Muscle of leg (tissue), 11 donors: ENCODE data around the gene MCF2L. TPM values are rescaled to one million over a fixed set of nuclear protein-coding genes. Genes with fewer than 3 reads are reported as not detected.
A peak's percentile ranks its signal among the peaks of the same experiment; 100 is the strongest.

Experiments
- DNase-seq: peaks from one replicate; pipeline ENCODE4 v3.0.0; 2013
- H3K27ac ChIP-seq: one replicate; pipeline ENCODE4 v1.5.1; 2013; ENCODE audit warnings: mild to moderate bottlenecking, low read length, control low read depth
- H3K27me3 ChIP-seq: one replicate; pipeline ENCODE4 v1.6.1; 2013; ENCODE audit warnings: low read length; ENCODE audit not compliant: control insufficient read depth, insufficient read depth
- H3K36me3 ChIP-seq: one replicate; pipeline ENCODE4 v1.6.1; 2013; ENCODE audit warnings: low read length; ENCODE audit not compliant: control insufficient read depth, insufficient read depth
- H3K4me1 ChIP-seq: one replicate; pipeline ENCODE4 v1.6.1; 2013; ENCODE audit warnings: low read length; ENCODE audit not compliant: control insufficient read depth, insufficient read depth
- H3K4me3 ChIP-seq: one replicate; pipeline ENCODE4 v1.5.1; 2013; ENCODE audit warnings: low read length, control low read depth
- H3K9me3 ChIP-seq: replicated peaks from 2 replicates; pipeline ENCODE4 v1.6.1; 2013; ENCODE audit warnings: low read depth, low read length; ENCODE audit not compliant: control insufficient read depth
- WGBS: methylation state at CpG from one replicate; pipeline ENCODE4 v1.1.5; 2013; ENCODE audit warnings: missing lambda C conversion rate; ENCODE audit not compliant: insufficient coverage; 5-methylcytosine and 5-hydroxymethylcytosine counted together
- polyA plus RNA-seq, 8 donors: library from polyadenylated mRNA; unstranded; fragments of 120-200 nt; gene quantifications; one replicate each; pipeline versions ENCODE4 v1.2.1 to v1.2.3, GENCODE V29; 2013; ENCODE audit warnings: inconsistent platforms in 1 of 8, low replicate concordance in 1 of 8; ENCODE audit not compliant: insufficient read length in 8 of 8, insufficient read depth in 1 of 8
- total RNA-seq: library from RNA; stranded (reverse); fragments of 120-200 nt; gene quantifications from one replicate; pipeline ENCODE4 v1.2.4, GENCODE V29; 2013

MCF2L gene
- total and polyA plus RNA-seq, 9 donors = 15.9 to 27.6 (median 20.1) TPM

- no peak for DNase-seq
- WGBS = 90% methylated on average over 13 of the region's 22 CpGs
- Histone ChIP-seq H3K4me3 (no peak overlapping the region), H3K27ac (no peak overlapping the region), H3K27me3 (peaks cover 3% of the 10 kb centered on the region), H3K9me3 (no peaks in the 10 kb centered on the region), H3K36me3 (peaks cover 2% of the 10 kb centered on the region), H3K4me1 (peaks cover 11% of the 10 kb centered on the region)
Observed at GRCh38 chr13:113058988-113059850, 90.2 kb downstream of the MCF2L start.

- Histone ChIP-seq H3K4me3 (no peak overlapping the region), H3K27me3 (peaks cover 3% of the 10 kb centered on the region), H3K27ac (no peak overlapping the region), H3K36me3 (peaks cover 2% of the 10 kb centered on the region), H3K9me3 (no peaks in the 10 kb centered on the region), H3K4me1 (peaks cover 16% of the 10 kb centered on the region)
- no peak for DNase-seq
- WGBS = 60% methylated on average over 15 of the region's 15 CpGs
Observed at GRCh38 chr13:113059891-113060290, 90.9 kb downstream of the MCF2L start.

GRCh38 chr13:113060557-113061270 is 91.7 kb downstream of the MCF2L start:
- DNase-seq = no peak
- peaks cover 2% of the 10 kb centered on the region for H3K36me3 ChIP-seq

GRCh38 chr13:113061271-113061625 is 92.2 kb downstream of the MCF2L start:
- no peaks in the 10 kb centered on the region for H3K9me3 ChIP-seq
- no peak overlapping the region for H3K4me3 ChIP-seq
- no peaks in the 10 kb centered on the region for H3K27me3 ChIP-seq
- peaks cover 2% of the 10 kb centered on the region for H3K36me3 ChIP-seq
- H3K4me1 ChIP-seq = peaks cover 9% of the 10 kb centered on the region
- no peak for DNase-seq
- no peak overlapping the region for H3K27ac ChIP-seq
- WGBS = 92% methylated on average over 6 of the region's 9 CpGs

More at GRCh38 chr13:113060557-113061270, 91.7 kb downstream of the MCF2L start:
- Histone ChIP-seq H3K4me1 (peaks cover 12% of the 10 kb centered on the region), H3K4me3 (no peak overlapping the region), H3K9me3 (no peaks in the 10 kb centered on the region), H3K27me3 (no peaks in the 10 kb centered on the region), H3K27ac (no peak overlapping the region)
- 83% methylated on average over 14 of the region's 34 CpGs for WGBS

- Histone ChIP-seq H3K27me3 (no peaks in the 10 kb centered on the region), H3K9me3 (no peaks in the 10 kb centered on the region), H3K4me1 (peaks cover 9% of the 10 kb centered on the region), H3K4me3 (no peak overlapping the region), H3K36me3 (peaks cover 2% of the 10 kb centered on the region), H3K27ac (no peak overlapping the region)
- WGBS = 71% methylated on average over 10 of the region's 14 CpGs
- no peak for DNase-seq
Observed at GRCh38 chr13:113061796-113062425, 92.9 kb downstream of the MCF2L start.

- WGBS = 97% methylated on average over 6 of the region's 14 CpGs
- Histone ChIP-seq H3K4me3 (no peak overlapping the region), H3K36me3 (peaks cover 2% of the 10 kb centered on the region), H3K27me3 (no peaks in the 10 kb centered on the region), H3K9me3 (no peaks in the 10 kb centered on the region), H3K27ac (no peak overlapping the region), H3K4me1 (peaks cover 9% of the 10 kb centered on the region)
- no peak for DNase-seq
Observed at GRCh38 chr13:113062691-113063090, 93.7 kb downstream of the MCF2L start.

- WGBS = 90% methylated on average over 19 of the region's 22 CpGs
- DNase-seq = no peak
- Histone ChIP-seq H3K27ac (no peak overlapping the region), H3K36me3 (peaks cover 2% of the 10 kb centered on the region), H3K4me3 (no peak overlapping the region), H3K4me1 (peaks cover 9% of the 10 kb centered on the region), H3K9me3 (no peaks in the 10 kb centered on the region), H3K27me3 (no peaks in the 10 kb centered on the region)
Observed at GRCh38 chr13:113063091-113063491, 94.1 kb downstream of the MCF2L start.

- DNase-seq = no peak
- no peak overlapping the region for H3K4me3 ChIP-seq
- WGBS = 35% methylated on average over 9 of the region's 29 CpGs
- peak overlapping the region; percentile 35 for H3K27ac ChIP-seq
- H3K4me1 ChIP-seq = peaks cover 9% of the 10 kb centered on the region
- no peaks in the 10 kb centered on the region for H3K9me3 ChIP-seq
- no peaks in the 10 kb centered on the region for H3K27me3 ChIP-seq
- peaks cover 2% of the 10 kb centered on the region for H3K36me3 ChIP-seq
Observed at GRCh38 chr13:113064000-113064533, 95.1 kb downstream of the MCF2L start.

- peak overlapping the region; percentile 35 for H3K27ac ChIP-seq
- peaks cover 9% of the 10 kb centered on the region for H3K4me1 ChIP-seq
- no peak overlapping the region for H3K4me3 ChIP-seq
- 71% methylated on average over 38 of the region's 41 CpGs for WGBS
- H3K9me3 ChIP-seq = no peaks in the 10 kb centered on the region
- H3K27me3 ChIP-seq = no peaks in the 10 kb centered on the region
- peaks cover 4% of the 10 kb centered on the region for H3K36me3 ChIP-seq
- peak; percentile 97 for DNase-seq
Observed at GRCh38 chr13:113064534-113065405, 95.8 kb downstream of the MCF2L start.
